GM19463 (cell line): ENCODE data around the gene RAI1.

Source experiments
- ATAC-seq: cut with Tn5 transposase; IDR thresholded peaks from one replicate; pipeline ENCODE4 v1.9.1; 2021; ENCODE audit warnings: mild to moderate bottlenecking, moderate library complexity; ENCODE audit not compliant: unreplicated experiment

Gene RAI1

DNA sequence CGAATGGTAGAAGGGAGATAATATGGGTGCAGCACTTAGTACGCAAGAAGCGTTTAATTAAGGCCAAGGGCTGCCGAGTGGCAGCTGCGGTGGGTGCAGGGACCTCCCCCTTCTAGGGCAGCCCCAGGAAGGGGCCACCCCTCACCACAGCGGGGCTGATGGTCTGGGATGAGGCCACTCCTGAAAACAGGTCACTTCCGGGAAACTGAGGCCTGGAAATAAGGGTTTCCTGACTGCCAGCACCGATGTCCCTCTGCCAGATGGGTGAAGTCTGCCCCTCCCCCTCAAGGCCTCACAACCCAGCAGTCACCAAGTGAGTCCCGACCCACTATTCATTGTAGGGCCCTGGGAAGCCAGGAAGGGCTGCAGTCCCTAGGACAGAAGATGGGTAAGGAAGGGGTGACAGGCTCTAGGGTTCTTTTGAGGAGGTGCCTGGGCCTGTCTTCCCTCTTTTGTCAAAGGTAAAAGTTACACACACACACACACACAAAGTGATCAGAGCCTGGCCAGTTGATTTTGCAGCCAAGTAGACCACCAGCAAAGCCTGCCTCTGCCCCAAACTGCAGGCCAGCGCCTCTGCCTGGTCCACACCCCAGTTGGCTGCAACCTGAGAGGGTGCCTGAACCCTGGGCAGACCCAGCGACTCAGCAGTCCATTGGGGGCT lies 143.0 kb downstream of the RAI1 start:
- ATAC-seq: peak; percentile 0

DNA sequence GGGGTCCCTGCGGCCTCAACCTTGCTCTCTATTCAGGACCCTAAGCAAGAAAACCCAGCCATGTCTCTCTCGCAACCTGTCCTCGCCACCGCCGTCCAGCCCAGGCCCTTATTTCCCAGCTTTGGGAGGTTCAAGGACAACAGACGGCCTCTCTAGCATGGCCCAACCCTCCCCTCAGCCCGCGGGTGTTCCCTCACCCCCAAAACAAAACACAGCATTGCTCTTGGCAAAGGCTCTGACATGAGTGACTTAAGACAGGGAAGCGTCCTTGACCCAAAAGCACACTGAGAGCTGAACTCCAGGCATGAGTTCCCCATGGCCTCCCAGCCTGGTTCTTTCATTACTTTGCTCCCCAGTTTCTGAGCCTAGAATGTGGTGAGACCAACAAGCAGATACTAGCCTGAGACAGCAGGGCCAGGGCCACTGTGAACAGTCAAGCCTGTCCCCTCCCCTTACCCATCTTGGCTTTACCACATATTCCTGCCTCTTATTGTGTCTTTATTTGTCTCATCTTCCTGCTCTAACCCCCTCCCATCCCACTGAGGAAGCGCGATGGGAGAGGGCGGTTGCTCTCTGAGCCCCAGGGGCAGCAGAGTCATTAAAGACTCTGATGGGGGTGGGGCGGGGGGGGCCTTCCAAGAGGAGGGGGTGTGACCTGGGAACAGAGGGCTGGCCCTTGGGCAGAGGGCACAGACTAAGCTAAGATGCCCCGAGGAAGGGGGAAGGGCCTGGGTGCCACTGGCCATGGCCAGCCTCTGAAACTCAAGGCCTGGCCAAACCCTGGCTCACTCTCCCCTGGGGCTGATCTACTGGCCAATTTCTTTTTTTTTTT lies 143.7 kb downstream of the RAI1 start:
- no peak for ATAC-seq

DNA sequence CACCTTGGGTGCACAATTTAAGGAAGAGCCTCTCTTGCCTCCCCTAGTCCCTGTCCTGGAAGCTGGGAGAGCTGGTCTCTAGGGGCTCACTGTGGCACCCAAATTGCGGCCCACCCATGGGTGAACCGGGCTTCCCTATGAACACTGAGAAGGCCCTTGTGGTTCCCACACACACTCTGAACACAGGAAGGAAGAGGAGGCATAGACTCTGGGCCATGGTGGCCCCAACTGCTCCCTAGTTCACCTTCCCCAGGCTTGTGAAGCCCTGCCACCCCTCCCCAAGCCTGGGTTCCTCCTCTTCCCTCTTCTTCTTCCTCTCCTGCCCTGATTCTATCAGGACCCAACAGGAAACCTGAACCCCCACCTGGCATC lies 145.1 kb downstream of the RAI1 start:
- no peak for ATAC-seq

DNA sequence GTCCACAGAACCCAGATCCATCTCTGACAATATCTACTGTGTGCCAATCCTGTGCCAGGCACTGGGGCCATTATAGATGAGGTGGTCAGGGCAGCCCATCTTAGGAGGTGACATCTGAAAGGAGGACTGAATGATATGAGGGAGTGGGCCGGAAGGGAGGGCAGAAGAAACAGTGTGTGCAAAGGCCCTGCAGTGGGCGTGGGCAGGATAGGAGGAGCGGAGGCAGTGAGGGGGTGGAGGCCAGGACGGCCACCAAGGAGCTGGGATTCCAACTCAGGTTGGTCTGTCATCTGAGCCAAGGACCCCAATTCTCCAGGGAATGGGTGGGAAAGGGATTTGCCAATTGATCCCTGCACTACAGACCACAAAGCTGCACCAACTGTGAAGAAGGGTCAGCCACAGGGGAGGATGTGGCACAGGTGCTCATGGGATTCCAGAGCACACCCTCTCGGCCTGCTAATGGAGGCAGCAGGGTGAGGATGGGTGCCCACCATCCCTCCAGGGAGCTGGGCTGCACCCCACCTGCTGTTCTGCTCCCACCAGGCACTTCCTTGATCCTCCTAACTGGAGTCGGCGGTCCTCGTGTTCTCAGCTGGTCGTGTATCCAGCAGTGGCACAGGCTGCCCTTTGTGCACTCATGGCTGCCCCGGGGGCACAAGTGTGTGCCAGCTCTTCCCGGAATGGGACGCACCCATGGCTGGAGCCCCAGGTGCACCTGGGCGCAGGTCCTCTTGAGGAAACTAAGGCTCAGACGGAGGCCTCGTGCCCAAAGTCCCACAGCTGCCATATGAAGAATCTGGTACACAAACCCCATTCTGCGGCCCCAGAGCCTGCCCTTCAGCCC lies 145.9 kb downstream of the RAI1 start:
- ATAC-seq: no peak

DNA sequence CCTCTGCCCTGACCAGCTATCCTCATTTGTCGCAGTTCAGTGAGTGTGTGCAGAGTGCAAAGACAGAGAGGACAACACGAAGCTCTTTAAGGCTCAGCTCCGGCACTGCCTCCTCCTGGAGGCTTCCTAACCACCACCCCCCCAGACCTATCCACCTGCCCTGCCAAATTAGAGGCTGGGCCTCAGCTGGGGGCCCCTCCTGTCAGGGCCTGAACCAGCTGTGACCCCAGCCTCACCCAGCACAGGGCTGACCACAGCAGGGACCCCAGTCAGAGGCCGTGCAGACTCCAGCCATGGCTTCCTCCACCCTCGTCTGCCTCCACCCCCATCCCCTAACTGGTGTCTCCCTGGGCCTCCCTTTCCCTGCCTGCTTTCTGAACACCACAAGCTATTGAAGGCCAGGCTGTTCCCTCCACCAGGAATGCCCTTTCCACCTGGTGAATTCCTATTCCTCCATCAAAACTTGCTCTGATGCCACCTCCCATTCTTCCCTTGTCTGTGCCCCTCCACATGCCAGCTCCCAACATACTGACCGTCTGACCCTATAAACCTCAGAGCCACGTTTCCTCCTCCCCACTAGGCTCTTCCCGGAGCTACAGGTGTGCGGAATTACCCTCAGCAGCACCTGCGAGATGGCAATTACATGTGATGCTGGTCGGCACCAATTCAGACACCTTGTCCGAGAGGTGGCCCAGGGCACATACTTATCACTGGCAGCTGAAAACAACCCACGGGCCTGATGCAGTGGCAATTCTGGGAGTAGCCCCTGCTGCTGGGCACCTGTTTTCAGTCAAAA lies 146.8 kb downstream of the RAI1 start:
- no peak for ATAC-seq

DNA sequence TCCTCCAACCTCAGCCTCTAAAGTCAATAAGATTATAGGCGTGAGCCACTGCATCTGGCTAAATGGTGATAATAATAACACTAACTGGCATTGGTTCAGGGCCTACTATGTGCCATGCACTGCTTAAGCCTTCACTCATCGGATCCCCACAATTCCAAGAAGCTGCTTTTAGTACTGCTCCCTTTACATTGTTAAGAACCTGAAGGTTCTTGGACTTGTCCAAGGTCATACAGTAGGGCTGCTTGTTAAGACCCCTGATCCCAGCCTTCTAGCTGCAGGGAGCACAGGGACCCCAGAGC lies 149.0 kb downstream of the RAI1 start:
- no peak for ATAC-seq

DNA sequence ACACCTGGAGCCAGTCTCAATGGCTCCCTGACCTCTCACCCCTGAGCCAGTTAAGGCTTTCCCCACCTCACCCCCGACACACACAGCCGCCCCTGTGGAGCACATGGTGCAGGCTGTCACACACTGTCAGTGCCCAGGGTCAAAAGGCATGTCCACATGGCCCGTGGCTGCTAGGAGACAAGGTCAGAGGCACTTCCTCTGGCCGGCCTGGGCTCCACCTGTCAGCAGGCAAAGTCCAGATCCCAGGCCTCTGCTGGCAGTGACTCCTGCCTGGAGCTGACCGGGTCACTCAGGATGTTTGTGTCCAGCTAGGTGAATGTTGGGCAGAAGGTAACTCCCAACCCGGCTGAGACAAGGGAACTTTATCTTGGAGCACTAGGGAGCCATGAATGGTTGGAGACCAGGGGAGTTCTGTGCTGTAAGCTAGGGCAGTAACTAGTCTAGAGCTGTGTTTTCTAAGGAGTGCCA lies 149.5 kb downstream of the RAI1 start:
- no peak for ATAC-seq

DNA sequence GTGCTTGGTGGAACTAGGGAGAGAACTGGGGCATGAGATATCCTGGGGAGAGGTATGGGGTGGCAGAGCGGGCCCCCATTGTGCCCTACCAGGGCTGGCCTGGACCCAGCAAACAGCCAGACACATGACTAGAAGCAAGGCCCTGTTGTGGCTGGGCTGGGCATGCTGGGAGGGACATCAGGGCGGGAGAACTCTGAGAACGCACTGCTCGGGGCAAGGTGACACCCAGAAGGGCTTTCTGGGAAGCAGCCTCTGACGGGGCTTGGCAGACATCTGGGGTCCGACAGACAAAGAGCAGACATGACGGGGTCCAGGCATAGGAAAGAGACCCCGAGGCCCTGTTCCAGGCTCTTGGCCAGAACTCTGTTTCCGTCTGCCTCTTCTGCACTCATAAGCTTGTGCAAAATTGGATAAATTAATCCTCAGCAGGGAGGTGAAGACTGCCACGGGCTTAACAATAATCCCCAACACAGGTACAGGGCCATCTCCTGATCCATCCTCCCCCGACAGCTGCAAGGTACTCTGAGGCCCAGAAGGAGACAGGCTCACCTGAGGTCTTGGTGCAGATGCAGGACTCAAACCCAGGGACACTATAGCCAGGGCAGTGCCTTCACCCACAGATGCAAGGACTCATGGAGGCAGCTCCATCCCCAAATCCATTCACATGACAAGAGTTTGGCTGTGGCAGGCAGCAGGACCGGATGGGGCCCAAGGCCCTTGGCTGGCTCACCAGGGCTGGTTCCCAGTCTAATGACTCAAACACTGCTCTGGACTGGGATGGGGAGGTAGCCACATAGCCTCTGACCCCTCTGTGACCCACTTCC lies 150.2 kb downstream of the RAI1 start:
- ATAC-seq: no peak

DNA sequence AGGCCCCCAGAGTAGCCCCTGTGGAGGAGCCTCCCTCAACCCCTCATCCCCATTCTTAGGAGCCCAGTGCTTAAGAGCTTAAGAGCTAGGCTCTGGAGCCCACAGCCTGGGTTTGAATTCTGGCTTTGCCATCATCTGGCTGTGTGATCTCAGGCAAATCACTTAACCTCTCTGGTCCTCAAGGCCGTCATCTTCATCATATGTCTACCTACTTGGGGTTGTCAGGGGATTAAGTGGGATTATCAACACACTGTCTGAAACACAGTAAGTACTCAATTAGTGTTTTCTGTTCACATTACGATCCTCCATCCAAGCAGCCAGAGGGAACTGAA lies 150.7 kb downstream of the RAI1 start:
- no peak for ATAC-seq

DNA sequence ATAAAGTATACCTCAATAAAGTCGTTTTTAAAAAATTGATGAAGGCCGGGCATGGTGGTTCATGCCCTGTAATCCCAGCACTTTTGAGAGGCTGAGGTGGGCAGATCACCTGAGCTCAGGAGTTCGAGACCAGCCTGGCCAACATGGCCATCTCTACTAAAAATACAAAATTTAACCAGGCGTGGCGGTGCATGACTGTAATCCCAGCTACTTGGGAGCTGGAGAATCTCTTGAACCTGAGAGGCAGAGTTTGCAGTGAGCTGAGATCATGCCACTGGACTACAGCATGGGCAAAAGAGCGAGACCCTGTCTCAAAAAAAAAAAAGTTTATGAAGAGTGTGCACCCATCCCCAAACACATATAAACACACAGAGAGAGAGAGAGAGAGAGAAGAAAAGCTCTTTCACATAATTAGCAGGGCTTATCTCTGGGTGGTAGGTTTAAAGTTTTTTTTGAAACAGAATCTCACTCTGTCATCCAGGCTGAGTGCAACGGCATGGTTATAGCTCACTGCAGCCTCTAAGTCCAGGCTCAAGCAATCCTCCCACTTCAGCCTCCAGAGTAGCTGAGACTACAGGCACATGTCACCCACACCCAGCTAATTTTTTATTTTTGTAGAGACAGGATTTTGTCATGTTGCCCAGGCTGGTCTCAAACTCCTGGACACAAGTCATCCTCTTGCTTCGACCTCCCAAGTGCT lies 152.6 kb downstream of the RAI1 start:
- ATAC-seq: no peak

DNA sequence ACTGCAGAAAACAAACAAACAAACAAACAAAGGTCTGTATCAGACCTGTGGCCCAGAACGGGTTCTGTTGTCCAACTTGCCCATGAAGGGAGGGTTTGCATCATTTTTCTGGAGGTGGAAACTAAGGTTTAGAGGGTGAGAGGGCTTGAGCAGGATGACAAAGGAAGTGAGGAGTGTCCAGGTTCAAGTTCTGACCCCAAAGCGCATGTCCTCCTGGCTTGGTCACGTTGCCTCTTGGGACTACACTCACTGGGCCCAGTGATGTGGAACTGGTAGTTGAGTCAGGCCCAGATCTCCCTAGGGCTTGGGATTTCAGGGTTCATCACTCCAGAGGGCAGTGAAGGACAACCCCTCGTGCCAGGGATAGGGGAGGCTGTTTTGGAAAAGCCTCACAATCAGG lies 153.7 kb downstream of the RAI1 start:
- ATAC-seq: no peak

DNA sequence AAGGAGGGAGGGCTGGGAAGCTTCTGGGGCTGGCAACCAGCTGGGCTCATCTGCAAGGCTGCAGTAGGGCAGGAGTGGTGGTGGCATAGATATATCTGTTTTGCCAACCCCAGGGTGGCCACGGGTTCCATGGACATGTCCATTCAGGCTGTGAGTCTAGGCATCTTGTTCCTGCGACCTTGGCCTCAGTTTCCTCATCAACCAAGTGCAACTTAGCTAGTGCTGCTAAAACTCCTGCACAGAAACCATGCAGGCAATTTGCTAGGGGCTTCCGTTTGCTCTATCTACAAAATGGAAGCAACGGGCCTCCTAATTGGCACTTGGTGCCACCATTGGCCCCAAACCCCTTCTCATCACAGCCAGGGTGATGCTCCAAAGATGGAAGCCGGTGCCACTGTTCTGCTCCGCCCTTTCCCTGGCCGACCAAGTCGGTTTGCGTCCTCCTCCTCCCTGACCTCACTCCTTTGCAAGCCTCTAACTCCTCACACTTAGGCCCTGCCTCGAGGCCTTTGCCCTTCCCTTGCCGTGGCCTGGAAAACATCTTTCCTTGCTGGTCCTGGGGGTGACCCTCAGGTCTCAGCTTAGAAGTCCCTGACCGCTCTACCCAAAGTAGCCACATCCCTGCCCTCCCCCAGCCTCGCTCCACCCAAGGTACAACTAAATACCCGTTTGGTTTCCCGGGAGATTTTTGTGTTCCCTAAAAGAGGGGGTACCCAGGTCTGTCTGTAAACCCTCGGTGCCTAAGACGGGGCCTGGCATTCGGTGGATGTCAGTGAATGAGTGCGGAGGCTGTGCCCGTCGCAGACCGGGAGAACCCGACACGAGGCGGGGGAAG lies 154.4 kb downstream of the RAI1 start:
- ATAC-seq: no peak

DNA sequence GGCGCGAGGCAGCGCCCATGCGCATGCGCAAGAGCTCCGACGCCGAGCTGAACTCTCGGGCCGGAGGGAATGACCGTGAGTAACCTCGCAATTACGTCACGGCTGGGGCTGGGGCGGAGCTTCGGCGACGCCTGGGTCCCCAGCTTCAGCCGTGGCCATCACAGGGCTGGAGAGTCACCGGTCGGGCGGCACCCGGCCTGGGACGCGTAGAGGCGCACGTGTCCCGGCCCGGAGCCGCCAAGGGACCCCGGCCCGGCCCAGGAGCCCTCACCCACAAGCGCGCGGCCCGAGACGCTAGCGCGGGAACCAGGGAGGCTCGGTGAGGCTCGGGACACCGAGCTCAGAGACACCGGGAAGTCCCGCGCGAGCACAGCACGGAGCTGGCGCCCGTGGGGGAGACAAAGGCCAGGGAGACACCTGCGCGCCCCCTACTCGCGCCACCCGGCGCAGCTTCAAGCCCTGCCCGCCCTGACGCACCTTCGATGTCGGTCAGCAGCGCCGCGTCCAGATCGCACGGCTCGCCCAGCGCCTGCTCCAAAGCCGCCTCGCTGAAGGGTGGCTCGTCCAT lies 155.1 kb downstream of the RAI1 start:
- peak; percentile 57 for ATAC-seq

DNA sequence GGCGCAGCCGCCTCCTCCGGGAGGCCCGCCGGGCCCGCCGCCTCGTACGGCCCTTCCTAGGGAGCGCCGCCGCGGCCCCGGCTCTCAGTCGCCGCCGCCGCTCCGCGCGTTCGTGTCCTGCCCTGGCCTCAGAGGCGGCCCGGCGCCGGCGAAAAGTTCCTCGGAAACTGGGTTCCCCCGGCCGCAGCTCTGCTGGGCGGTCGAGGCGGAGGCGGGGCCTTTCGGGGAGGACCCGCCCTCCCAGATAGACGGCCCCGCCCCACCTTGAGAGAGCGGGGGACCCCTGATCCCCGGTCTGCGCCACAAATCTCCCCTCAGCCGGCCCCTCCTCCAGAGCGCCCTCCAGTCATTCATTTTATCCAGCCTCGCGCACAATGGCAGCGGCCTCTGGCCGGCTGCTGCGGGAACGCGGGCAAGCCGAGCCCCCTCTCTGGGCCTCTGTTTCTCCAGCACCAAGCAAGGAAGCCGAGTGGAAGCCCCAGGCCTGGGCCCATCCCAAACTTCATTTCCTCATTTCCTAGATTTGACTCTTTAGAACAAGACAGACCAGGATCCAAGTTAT lies 155.6 kb downstream of the RAI1 start, which contains the start of gene SREBF1:
TSS of gene SREBF1 (minus strand) at position 169 of the 562 bp plus-strand sequence. CDS start 169 bp downstream, outside the sequence.
- peak; percentile 30 for ATAC-seq

DNA sequence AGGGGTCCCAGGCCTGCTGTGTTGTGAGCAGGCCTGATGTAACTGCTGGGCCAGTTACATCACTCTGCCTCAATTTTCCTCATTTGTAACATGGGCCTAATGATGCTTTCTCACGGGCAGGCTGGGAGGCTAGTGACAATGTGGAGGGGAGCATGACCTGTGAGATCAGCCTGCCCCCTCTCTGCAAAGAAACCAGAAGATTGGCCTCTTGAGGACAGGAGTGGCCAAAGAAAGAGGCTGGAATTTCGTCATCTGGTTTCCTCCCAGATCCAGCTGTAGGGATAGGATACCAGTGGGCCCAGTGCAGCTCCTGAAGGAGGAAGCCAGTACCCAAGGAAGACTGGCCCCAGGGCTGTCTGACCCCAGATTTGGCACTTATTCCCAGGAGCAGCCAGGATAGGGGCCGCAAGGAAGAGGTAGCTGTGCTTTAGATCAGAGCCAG lies 156.1 kb downstream of the RAI1 start:
- no peak for ATAC-seq

DNA sequence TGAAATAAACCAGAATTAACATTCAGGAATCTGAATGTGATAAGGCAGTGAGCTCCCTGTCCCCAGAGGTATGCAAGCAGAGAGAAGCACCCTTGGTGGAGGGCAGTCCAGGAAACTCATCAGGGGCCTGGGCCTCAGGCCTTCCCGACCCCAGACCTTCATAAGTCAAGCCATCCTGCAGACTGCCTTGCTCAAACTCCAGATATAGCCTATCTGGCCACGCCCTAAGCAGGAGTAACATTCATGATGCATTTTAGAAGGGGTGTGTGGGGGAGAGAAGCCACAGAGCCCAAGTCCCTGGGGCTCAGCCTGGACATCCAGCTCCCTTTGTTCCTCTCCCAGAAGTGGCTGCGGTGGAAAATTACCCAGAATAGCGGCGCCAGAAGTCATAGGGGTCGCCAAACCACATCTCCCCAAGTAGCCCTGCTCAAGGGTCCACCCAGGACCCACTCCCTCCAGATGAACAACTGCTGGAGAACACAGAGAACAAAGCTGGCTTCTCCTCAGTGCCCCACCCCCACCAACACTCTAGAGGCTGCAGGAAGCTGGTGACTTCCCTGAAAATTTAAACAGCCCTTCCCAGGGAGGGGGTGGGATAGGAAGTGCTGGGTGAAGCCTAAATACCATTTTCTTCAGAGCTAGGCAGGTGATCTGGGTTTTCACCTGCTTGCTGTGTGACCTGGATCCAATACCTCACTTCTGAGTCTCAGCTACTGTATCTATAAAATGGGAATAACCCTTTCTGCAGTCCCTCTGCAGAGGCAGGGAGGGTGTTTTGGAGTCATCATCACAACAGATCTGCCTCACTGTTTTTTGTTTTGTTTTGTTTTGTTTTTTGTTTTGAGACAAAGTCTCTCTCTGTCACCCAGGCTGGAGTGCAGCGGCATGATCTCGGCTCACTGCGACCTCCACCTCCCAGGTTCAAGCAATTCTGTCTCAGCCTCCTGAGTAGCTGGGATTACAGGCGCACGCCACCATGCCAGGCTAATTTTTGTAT lies 157.0 kb downstream of the RAI1 start:
- ATAC-seq: no peak
